Measurements from ENCODE around the gene C7orf57.
"Not testable (repeated sequence)": the region's sequence is repeated elsewhere in the genome, so short reads cannot be mapped to it uniquely, and the experiment has no call there.

C7orf57 gene

DNA sequence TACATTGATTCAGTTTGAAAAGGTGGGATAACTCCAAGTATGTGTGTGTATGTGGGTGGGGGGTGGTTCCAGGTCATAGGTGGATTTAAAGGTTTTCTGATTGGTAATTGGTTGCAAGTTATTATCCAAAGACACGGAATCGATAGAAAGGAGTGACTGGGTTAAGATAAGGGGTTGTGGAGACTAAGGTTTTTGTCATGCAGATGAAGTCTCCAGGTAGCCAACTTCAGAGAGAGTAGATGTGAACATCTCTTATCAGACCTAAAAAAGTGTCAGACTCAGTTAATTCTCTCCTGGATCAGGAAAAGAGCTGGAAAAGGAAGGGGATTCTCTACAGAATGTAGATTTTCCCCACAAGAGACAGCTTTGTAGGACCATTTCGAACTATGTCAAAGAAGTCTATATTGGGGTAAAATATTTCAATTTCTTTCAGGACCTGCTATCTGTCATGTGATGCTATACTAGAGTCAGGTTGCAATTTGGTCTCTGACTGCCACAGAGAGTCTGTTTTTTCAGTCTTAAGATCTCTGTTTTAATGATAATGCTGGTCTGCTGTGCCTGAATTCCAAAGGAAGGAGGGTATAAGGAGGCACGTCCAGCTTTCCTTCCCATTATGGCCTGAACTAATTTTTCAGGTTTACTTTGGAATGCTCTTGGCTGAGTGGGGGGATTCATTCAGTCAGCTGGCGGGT is 3.6 kb downstream of the C7orf57 start:
- DNase-seq, result no peak

DNA sequence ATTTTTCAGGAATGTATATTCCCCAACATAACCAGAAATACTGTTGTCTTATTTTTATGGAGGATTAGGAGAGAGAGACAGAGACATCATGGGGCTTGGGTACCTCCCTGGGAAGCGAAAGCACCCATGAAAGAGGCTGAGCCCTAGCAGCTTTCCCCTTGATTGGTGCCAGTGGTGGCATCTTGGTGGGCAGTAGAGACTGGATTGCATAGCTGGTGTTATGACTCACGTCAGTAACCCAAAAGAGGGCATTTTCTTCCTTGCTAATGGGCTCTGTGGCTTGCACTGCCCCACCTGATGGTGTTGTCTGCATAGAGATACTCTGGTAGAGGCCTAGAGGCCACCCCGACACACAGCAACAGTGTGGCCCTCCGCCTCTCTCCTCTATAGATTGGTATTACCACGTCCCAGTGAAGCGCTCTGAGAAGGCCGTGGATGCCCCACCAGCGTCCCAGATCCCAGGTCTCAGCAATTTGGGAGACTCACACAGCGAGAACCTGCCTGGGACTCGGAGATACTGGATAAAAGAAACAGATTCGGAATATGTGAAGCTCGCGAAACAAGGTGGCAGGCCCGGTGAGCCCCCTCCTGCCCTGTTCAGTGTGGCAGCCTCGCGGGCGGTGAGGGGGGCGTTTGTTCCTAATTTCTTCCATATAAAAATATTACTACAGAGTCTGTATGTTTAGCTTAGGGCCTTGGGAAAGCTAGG is 5.8 kb downstream of the C7orf57 start:
- no peak for DNase-seq

DNA sequence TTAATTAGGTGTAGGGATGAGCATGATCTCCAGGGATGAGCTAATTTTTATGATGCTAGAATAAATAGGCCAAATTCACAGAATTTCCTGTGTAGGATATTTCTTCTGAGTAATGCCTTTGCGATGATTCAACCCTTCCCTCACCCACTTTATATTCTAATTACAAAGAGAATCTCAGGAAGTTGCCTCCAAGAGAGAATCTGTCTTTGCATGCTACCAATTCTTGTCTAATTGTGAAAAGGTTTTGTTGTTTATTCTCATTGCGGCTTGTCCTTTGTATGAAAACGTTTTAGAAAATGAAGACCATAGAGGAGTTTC is 6.3 kb downstream of the C7orf57 start:
- DNase-seq, result no peak

DNA sequence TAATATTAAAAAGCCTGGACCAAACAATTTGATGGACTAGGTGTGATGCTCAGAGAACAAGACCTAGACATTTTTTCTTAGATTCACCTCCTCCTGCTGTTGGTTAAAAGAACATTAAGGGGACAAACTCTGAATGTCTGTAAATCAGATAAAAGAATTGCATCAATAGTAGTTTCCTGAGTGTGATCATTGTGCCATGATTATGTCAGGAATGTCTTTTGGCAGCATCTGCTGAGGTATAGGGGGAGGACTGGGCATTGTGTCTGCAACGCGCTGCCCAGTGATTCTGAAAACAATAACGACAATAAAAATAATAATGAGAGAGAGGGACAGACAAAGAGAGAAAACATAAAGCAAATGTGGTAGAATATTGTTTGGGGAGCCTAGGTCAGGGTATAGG is 6.9 kb downstream of the C7orf57 start:
- no peak for DNase-seq

DNA sequence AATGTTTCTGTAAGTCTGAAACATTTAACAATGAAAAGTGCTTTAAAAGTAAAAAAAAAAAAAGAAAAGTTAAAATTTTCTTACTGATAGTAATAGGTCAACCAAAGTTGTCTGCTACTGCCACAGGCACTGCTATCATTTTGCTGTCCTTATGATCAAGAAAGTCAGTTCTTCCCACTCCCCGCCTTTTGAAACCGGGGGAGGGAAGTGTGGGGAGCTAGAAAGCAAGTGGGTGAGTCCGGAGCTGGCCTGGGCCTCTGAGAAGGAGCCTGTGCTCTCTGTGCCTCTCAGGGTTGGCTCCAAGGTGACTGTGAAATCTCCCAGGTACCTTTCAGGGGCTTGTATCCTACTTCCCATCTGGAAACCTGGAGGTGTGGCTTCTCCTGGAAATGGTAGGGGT is 7.3 kb downstream of the C7orf57 start:
- DNase-seq, result no peak

DNA sequence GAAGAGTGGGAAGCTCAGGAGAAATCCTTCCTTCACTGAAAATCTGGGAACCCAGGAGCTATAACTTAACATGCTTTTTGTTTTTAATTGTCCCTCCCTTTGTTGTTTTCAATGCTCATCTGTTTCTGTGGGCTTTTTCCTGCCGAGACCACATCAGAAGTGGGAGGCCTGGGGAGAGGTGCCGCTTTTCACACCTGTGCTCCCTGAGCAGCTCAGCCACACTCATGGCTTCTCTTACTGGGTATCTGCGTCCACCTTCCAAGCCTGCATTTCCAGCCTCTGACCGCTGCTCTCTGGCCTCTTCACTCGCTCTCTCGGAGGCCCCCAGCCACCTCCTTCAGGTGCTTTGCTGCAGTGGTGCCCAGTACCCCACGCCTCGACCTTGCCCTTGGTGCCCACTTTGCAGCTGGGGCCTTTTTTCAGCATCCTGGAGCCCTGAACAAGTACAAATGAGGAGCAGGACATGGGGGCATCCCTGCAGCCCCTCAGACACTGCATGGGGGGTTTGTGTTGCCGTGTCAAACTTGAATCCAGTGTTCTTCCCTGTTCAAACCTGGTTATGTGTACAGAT is 9.9 kb downstream of the C7orf57 start:
- no peak for DNase-seq

DNA sequence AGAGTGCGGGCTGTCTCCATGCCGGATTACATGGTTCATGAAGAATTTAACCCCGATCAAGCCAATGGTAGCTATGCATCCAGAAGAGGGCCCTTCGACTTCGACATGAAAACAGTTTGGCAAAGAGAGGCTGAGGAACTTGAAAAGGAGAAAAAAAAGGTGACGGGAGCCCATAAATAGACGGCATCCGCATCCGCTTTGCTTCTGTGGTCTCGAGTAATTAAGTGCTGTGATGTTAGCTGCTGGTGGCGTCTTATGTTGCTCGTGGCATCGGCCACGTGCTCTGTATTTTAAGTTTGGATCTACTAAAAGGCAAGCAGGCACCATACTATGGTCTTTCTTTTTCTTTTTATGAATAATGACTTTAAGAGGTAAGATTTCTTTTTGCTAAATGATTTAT is 11.1 kb downstream of the C7orf57 start:
- DNase-seq, result no peak

DNA sequence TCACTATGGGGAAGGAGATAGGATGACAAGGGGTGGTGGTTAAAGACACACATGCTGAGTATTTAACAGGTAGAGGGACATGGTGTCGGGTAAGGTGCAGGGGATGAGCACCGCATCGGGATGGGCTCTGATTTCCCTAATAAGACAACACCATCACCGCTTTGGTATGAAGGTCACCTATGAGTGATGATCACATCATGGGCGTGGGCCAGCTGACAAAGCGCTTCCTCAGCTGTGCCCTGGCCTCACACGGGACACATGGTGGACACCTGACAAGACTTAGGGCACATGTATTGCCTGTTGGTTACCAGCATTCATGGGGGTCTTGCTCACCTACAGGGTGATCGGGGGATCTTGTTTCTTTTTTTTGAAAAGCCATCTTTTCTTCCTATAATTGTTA is 12.8 kb downstream of the C7orf57 start:
- DNase-seq, result no peak

DNA sequence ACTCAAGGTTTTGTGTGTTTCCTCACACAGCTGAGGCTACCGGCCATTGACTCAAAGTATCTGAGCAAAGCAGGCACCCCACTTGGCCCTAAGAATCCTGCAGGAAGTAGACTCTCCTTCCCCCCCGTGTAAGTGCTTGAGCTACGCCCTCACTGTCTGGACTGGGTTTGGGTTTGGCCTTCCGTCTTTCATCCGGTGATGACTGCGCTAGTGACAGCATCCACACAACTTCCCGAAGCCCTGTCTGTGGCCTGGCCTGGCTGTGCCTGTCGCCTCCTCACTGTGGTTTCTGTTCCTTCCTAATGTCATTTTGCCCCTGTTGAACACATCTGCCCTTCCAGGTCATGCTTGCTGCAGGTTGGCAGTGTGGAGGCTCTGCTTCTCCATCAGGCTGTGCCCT is 14.5 kb downstream of the C7orf57 start:
- no peak for DNase-seq

DNA sequence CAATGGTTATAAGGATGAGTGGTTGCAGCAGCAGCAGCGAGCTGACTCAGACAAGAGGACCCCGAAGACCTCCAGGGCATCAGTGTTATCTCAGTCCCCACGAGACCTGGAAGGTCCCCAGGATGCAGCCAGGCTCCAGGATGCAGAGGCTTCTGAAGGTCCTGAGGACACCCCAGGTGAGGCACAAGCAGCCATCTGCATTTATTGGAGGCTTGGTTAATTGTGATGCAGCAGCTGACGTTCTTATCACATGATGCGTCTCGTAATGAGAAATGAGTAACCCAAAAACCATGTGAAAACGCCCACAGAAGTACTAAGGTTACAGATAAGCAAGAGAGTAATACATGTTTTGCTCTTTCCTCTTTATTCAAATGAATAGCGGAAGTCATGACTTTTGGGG is 17.4 kb downstream of the C7orf57 start:
- DNase-seq, result no peak

DNA sequence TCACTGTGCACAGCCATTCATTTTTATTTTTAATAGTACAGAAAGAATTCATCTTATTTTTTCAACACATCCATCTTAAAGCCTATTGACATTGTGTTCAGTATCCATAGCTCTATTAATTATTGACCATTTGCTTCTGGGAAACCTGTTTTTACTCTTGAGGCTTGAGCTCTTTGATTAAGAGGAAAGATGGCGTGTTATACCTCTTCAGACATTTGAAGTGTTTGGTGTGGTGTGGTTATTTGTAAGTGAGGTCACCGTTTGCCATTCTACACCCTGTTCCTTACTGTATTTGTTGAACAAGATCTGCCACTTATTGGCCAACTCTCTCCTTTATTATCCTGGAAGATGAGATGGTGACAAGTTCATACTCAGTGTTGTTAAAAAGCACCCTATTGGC is 18.4 kb downstream of the C7orf57 start:
- no peak for DNase-seq

DNA sequence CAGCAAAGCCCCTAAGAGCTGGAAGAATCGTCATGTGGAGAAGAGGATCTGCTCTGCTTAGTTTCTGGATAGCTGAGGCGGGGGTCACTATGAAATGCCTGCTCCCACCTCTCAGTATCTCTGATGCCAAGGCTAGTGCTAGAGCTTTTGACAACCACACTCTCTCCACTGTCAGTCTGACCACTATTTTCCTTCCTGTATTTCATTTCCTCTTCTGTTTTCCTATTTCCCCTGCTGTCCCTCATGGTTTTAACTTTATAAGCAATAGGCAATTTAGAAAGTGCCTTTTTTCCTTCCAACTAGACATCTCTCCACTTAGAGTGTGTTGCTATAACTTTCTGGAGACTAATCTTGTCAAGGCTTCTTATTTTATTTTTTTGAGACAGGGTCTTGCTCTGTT is 23.6 kb downstream of the C7orf57 start:
- no peak for DNase-seq

DNA sequence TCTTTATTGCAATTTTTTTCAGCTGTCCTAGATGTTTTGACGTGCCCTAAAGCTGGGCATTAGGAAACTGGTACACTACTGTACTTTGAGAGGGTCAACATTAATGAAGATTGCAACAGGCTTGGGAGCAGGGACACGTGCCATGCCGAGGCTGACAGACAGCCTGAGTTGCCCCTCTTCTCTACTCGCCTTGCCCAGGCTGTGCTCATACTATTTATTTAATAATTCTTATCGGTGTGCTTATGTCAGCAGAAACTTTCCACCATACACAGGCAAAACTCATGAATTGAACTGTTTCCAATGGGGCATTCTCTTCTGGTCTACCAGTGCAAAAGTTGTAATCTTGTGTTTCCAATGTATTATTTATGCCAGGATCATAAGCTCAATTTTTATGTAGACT is 24.4 kb downstream of the C7orf57 start:
- DNase-seq, result no peak

DNA sequence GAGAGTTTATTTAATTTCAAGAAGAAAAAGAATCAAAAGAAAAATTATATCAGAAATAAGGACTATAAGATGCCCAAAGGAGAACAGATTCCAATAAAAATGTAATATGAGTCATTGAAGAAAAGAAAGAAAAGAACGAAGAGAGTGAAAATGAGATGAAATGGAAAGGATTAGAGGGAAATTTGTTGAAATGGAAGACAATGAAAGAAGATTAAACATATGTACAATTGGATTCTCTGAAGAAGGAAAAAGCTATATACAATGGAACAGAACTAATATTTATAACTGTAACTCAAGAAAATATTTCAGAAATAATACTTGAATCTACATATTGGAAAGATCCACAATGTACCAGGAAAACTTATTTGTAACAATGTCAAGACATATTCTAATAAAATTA is 28.6 kb downstream of the C7orf57 start:
- DNase-seq, result no peak

DNA sequence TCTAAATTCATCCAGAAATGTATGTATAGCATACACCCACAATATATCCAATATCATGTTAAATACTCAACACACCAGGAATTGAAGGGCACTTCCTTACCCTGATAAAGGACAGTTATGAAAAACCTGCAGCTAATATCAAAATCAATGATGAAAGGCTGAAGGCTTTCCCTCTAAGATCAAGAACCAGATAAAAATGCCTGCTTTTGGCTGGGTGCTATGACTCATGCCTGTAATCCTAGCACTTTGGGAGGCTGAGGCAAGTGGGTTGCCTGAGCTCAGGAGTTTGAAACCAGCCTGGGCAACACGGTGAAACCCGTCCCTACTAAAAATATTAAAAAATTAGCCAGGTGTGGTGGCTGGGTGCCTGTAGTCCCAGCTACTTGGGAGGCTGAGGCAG is 32.1 kb downstream of the C7orf57 start:
- DNase-seq, result no peak

DNA sequence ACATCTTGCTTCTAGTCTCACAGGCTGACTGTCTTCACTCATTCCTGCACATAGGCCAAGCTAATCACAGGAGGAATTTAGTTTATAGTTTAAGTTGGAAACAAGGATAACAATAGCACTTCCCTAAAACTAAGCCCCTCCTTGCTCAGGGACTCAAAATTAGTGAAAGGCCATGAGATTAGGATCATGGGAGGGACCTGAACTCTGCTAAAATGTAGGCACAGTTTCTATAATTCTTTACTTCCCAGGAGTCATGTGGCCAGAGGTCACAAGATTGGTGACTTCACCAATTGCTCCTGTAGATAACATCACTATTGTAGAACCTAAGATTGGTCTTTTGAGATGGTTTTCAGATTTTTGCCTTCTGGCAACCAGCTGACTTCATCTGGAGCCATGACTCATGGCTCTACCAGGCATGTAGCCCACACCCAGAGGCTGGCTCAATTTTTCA is 38.9 kb downstream of the C7orf57 start:
- DNase-seq, result no peak

DNA sequence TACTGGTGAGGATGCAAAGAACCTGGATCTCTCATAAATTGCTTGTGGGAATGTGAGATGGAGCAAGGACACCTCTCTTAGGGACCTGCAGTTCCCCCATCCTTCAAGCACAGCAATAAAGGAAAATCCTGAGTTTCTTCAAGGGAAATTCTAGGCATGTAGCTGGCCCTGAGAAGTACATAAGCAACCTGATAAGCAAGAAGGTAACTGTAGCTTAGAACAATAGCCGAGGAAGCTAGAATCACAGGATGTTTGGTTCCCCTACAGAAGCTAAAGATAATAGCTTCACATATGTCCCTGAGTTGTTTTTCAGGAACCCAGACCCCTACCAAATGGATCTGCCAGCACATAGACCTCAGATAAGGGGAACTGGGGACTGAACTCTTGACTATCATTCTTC is 42.1 kb downstream of the C7orf57 start:
- DNase-seq, result no peak

DNA sequence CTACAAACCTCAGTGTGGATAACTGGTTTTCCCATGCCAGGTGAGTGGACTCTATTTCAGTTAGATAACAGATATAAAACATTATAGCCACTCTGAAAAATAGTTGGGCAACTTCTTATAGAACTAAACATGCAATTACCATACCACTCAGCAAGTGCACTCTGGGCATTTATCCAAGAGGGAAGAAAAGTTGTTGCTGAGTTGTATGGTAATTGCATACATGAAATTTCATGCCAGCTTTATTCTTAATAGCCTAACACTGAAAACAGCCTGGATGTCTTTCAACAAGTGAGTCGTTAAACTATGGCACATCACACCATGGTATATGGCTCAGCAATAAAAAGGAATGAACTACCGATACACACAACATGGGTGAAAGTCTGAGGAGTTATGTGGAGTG is 43.1 kb downstream of the C7orf57 start:
- no peak for DNase-seq

DNA sequence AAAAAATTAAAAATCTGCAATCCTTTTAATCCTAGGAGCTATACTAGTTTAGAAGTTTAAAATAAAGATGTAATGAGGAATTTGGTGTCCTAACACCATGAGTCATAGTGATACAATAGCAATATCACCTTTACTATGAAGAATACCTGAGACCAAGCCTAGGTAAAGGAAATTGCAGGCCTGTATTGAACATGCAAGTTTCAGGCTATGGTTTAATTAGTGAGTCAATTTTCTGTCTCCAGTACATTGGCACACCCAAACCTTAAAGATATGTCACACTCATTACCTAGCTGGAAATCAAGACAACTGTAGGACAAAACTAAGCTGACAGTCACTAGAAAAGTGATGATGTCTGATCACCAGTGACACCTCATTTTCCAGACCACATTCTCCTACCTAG is 47.0 kb downstream of the C7orf57 start:
- not testable (repeated sequence) for DNase-seq

DNA sequence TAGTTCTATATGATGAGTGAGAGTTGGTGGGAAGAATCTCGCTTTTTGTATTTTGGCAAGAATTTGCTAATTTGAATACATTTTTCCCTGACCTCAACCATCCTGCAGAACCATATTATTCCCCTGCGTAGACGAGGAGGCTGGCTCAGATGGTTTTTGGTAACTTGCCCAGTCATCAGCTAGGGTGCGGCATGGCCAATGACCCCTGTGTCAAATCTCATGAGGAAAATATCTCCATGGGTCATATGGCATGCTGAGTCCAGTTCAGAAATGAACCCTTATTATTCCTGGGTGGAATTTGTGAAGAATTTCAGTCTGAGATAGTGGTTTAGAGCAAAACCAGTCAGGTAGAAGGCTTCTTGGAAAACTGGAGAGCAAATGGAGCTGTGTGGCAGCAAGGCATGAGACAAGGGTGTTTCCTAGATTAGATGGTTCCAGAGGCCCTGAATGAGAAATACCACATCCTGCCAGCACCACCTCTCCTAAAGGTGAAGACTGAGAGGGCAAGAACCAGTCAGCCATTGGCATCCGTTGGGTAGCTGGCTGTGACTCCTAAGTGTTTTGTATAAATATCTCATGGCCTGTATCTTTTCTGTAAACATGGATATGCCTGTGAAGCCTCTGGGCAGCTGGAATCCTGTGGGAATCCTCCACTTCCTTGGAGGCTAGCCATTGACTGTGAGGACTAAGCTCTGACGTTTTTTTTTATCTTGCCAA is 47.9 kb downstream of the C7orf57 start:
- DNase-seq, result no peak

DNA sequence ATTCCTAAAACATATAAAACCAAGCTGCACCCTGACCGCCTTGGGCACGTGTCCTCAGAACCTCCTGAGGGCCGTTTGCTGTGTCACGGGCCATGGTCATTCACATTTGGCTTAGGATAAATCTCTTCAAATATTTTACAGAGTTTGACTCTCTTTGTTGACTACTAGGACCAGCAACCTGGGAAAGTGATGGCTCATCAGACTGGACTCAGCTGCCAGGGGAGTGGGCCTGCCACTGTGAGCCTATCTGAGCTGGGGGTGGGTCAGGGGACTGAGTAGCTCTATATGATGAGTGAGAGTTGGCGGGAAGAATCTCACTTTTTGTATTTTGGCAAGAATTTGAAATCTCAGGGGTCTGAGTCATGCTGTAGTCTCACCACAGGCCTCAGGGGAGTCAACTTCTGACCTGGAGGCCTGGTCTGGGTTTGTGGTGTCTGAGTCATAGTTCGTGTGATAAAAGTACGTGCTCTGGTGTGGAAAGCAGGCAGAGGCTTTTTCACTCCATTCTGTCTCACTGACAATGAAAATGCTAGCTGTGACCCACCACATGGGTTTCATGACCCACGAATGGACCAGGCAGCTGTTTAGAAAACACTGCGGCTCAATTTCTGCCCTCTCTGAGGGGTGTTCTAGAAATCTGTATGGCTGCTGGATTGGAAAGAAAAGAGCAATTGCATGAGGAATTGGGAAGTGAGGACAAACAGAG is 49.5 kb downstream of the C7orf57 start:
- DNase-seq, result peak; percentile 87

DNA sequence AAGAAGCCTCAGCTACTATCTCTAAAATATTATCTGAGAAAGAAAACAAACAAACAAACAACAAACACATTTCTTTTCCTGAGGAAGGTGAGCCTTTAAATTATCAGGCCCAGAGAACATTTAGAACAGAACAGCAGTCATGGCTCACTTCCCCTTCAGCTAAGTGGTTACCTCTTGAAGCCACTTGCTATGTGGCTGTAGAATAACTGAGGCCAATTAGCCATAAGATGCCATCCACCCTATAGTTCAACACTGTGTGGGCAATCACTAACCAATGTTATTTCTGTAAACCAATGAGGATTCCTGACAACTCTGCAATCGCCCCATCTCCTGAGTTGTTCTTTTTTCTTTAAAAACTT is 50.1 kb downstream of the C7orf57 start:
- no peak for DNase-seq

DNA sequence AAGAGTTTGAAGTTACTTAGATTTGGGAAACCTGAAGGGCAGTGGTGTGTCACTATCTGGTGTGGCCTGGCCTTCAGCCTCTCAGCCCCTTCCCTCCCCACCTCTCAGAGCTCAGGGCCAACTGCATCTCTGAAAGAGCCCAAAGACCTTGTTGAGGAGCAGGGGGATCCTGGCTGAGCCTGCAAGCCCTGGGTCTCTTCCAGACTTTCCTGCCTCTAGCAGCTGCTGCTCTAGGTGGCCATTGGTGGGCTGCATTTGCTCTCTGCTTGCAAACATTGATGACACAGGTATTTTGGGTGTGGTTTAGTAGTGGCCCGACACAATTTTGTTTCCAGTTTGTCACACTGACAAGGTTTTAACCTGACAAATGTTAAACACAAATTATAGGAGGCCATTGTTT is 50.6 kb downstream of the C7orf57 start:
- no peak for DNase-seq

DNA sequence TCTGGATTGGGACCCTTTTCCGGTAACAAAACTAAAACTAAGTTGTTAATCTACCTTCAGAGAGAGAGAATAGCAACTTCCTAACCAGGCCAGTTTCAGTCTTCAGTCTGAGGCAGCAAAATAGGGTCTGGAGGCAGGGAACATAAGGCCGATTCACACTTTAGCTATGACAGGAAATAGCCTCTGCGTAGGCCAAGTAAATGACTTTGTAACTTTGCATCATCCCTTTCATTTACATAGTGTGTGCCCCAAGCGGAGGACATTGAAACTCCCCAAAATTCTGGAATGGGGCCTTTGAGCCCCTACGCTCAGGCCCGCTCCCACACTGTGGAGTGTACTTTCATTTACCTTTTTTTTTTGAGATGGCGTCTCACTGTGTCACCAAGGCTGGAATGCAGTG is 52.0 kb downstream of the C7orf57 start:
- DNase-seq, result no peak

All from activated effector memory CD4-positive, alpha-beta T cell treated with anti-CD3 and anti-CD28 coated beads, Interleukin-2, amount 50 U/mL, for 16 hours (primary cell).